ENCODE measurements around the gene KIF3B. TPM values are rescaled to one million over a fixed set of nuclear protein-coding genes. Genes with fewer than 3 reads are reported as not detected.

The KIF3B gene
- total RNA-seq, 1 experiment from 2014 or later = 24.3 TPM

DNA sequence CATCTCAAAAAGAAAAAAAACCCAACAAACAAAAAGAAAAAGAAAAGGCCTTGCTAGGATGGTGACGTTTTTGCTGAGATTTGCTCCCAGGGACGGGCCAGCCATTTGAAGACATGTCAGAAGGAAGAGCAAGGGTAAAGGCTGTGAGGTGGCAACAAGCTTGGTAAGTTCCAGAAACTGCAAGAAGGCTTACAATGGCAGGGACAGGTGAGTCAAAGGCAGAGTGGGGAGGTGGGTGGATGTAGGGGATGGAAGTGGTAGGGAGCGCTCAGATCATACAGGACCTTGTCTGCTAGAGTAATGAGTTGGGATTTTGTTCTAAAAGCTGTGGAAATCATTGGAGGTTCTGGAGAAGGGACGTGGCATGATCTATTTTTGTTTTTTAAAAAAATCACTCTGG lies 4.3 kb downstream of the KIF3B start:
- no peaks in the 10 kb centered on the region for H3K36me3 ChIP-seq (ENCODE audit: insufficient read depth, low read length, poor library complexity, severe bottlenecking)
- peaks cover 11% of the 10 kb centered on the region for H3K4me1 ChIP-seq (ENCODE audit: insufficient read depth, low read length, poor library complexity, severe bottlenecking)
- ChIA-PET CTCF (no interaction called here), POLR2A (ENCODE audit: low non-redundant PET) (no interaction called here)
- intact Hi-C loops (cut with micrococcal nuclease; ENCODE audit: unreplicated experiment) = no loop called here
- no peaks in the 10 kb centered on the region for H3K9me3 ChIP-seq (ENCODE audit: low read depth, low read length, poor library complexity, severe bottlenecking)
- no peak overlapping the region for H3K4me3 ChIP-seq (ENCODE audit: low read depth, low read length, poor library complexity, severe bottlenecking)
- no peaks in the 10 kb centered on the region for H3K27me3 ChIP-seq (replicated peaks; ENCODE audit: insufficient read depth, low read depth, low read length, poor library complexity)
- BruUV-seq (replicated peaks) = no TSS peak
- TF ChIP-seq EZH2 (IDR thresholded peaks at IDR 0.05; ENCODE audit: borderline replicate concordance, low read depth, low read length, poor library complexity, severe bottlenecking) = no peak
- TF ChIP-seq, protein P1, sequence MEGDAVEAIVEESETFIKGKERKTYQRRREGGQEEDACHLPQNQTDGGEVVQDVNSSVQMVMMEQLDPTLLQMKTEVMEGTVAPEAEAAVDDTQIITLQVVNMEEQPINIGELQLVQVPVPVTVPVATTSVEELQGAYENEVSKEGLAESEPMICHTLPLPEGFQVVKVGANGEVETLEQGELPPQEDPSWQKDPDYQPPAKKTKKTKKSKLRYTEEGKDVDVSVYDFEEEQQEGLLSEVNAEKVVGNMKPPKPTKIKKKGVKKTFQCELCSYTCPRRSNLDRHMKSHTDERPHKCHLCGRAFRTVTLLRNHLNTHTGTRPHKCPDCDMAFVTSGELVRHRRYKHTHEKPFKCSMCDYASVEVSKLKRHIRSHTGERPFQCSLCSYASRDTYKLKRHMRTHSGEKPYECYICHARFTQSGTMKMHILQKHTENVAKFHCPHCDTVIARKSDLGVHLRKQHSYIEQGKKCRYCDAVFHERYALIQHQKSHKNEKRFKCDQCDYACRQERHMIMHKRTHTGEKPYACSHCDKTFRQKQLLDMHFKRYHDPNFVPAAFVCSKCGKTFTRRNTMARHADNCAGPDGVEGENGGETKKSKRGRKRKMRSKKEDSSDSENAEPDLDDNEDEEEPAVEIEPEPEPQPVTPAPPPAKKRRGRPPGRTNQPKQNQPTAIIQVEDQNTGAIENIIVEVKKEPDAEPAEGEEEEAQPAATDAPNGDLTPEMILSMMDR (conservative IDR thresholded peaks at IDR 0.05; ENCODE audit: low read depth, low read length) = no peak
- H3K27ac ChIP-seq (ENCODE audit: low read depth, low read length, poor library complexity, severe bottlenecking) = no peak overlapping the region
- no peak for DNase-seq (ENCODE audit: low spot score)

DNA sequence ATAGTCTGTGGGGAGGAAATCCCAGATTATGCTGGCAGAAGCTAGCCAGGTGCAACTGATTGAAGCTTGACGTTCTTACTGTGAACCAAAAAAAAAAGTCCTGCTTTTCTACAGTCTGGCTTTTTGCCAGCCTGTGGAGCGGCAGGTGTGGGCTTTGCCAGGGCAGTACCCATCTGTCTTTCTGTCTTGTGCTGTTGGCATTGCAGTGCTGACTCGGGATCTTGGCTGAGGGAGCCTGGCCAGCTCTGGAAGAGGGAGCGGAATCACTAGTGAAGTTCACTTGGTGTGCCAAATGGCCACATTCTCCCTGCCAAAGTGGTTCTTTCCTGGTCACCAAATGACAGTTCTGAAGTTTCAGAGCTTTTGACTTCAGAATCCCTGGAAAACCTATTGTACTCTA lies 5.0 kb downstream of the KIF3B start:
- H3K36me3 ChIP-seq (ENCODE audit: insufficient read depth, low read length, poor library complexity, severe bottlenecking) = no peaks in the 10 kb centered on the region
- no peaks in the 10 kb centered on the region for H3K27me3 ChIP-seq (replicated peaks; ENCODE audit: insufficient read depth, low read depth, low read length, poor library complexity)
- TF ChIP-seq EZH2 (IDR thresholded peaks at IDR 0.05; ENCODE audit: borderline replicate concordance, low read depth, low read length, poor library complexity, severe bottlenecking) = no peak
- TF ChIP-seq, protein P1 (conservative IDR thresholded peaks at IDR 0.05; ENCODE audit: low read depth, low read length) = no peak
- ChIA-PET CTCF (no interaction called here), POLR2A (ENCODE audit: low non-redundant PET) (no interaction called here)
- no peak for DNase-seq (ENCODE audit: low spot score)
- H3K27ac ChIP-seq (ENCODE audit: low read depth, low read length, poor library complexity, severe bottlenecking) = no peak overlapping the region
- no peaks in the 10 kb centered on the region for H3K9me3 ChIP-seq (ENCODE audit: low read depth, low read length, poor library complexity, severe bottlenecking)
- intact Hi-C loops (cut with micrococcal nuclease; ENCODE audit: unreplicated experiment) = no loop called here
- peaks cover 11% of the 10 kb centered on the region for H3K4me1 ChIP-seq (ENCODE audit: insufficient read depth, low read length, poor library complexity, severe bottlenecking)
- H3K4me3 ChIP-seq (ENCODE audit: low read depth, low read length, poor library complexity, severe bottlenecking) = no peak overlapping the region
- BruUV-seq (replicated peaks) = no TSS peak

DNA sequence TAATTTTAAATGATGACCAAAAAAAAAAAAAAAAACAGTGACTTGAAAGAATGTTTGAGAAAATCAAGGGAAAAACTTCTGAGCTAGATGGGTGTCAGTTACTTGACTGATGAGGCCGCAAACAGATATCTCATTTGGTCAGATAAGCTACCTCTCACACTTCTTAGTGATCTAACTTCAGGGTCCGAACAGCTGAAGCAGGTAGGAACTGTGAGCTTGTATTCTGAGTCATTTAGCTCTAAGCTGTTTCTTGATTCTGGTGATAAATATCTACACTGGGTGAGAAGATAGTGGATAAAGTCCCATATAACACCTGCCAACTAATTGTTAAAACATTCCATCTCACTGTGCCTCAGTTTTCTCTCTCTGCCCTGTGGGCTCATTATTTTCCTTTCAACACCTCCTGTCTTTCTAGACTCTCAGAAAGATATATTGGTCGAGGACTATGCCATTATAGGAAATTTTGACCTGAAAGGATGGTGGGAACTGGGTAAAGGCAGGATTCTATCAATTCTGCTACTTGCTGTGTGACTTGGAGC lies 7.7 kb downstream of the KIF3B start:
- intact Hi-C loops (cut with micrococcal nuclease; ENCODE audit: unreplicated experiment) = no loop called here
- TF ChIP-seq, protein P1 (conservative IDR thresholded peaks at IDR 0.05; ENCODE audit: low read depth, low read length) = no peak
- TF ChIP-seq EZH2 (IDR thresholded peaks at IDR 0.05; ENCODE audit: borderline replicate concordance, low read depth, low read length, poor library complexity, severe bottlenecking) = no peak
- H3K36me3 ChIP-seq (ENCODE audit: insufficient read depth, low read length, poor library complexity, severe bottlenecking) = no peaks in the 10 kb centered on the region
- no peaks in the 10 kb centered on the region for H3K9me3 ChIP-seq (ENCODE audit: low read depth, low read length, poor library complexity, severe bottlenecking)
- POLR2A ChIA-PET (ENCODE audit: low non-redundant PET) = no interaction called here
- no peak overlapping the region for H3K4me3 ChIP-seq (ENCODE audit: low read depth, low read length, poor library complexity, severe bottlenecking)
- BruUV-seq (replicated peaks) = no TSS peak
- H3K27me3 ChIP-seq (replicated peaks; ENCODE audit: insufficient read depth, low read depth, low read length, poor library complexity) = no peaks in the 10 kb centered on the region
- DNase-seq (ENCODE audit: low spot score) = no peak
- H3K27ac ChIP-seq (ENCODE audit: low read depth, low read length, poor library complexity, severe bottlenecking) = no peak overlapping the region
- H3K4me1 ChIP-seq (ENCODE audit: insufficient read depth, low read length, poor library complexity, severe bottlenecking) = peaks cover 8% of the 10 kb centered on the region
- CTCF ChIA-PET = no interaction called here

Data from A673 (cell line).